DMS53 (cell line): ENCODE results near the gene CPAMD8.

Source experiments
- DNase-seq: peaks from one replicate; lab custom pipeline; 2025; lab: John Stamatoyannopoulos, UW

The CPAMD8 gene

GRCh38 chr19:16892868-16893685 is 133.5 kb downstream of the CPAMD8 start:
- no peak for DNase-seq

DNA sequence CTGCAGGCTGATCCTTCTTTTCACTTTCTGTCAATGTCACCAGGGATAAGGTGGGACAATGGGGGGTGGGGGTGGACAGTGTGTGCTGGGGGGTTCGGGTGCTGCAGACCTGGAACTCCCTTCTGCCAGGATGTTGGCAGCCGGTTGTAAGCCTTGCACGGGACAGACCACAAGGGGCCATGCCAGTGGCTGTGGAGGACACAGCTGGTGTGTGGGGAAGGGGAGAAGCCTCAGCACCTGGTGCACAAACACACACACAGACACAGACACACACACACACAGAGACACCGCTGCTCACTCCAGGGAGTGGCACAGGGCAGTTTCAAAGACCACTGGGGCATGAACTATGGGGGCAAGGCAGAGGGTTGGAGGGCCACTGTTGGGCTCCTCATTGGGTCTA is 134.2 kb downstream of the CPAMD8 start:
- DNase-seq, result no peak

DNA sequence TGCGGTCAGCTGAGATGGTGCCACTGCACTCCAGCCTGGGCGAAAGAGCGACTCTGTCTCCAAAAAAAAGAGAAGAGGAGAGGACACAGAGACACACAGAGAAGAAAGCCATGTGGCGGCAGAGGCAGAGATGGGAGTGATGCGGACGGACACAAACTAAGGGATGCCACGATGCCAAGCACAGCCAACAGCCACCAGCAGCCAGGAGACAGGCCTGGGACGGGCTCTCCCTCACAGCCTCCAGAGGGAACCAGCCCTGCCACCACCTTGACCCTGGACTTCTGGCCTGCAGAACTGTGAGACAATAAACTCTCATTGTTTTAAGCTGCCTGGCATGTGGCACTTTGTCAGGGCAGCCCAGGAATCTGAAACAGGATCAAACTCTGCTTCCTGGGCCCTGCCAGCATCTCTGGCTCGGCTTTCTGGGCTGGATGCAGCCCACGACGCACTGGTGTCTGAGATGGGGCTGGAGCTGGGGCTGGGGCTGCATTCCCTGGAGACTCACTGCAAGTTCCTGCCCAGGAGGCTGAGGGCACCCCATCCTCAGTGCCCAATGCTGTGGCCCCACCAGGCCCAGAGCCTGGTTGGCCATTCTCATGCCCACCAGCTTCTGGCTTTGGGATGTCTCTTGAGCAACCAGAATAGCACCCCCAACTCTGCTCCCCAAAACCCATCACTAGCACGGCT is 134.8 kb downstream of the CPAMD8 start:
- no peak for DNase-seq

- DNase-seq, result no peak
These were observed 136.0 kb downstream of the CPAMD8 start for GRCh38 chr19:16890461-16891184.

- no peak for DNase-seq
These were observed 136.6 kb downstream of the CPAMD8 start for GRCh38 chr19:16889883-16890460.

DNA sequence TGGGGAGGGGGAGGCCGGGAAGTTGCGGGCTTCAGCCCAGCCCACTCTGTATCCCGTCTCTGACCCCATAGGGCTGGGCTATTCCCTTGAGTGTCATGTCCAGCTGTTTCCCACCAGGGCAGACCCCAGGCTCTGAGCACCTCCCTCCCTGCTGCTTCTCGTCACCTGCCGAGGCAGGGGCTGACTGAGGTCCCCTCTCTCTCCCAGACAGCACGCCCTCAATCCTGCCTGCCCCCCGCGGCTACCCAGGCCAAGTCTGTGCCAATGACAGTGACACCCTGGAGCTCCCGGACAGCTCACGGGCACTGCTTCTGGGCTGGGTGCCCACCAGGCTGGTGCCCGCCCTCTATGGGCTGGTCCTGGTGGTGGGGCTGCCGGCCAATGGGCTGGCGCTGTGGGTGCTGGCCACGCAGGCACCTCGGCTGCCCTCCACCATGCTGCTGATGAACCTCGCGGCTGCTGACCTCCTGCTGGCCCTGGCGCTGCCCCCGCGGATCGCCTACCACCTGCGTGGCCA is 137.2 kb downstream of the CPAMD8 start:
- DNase-seq, result no peak

DNA sequence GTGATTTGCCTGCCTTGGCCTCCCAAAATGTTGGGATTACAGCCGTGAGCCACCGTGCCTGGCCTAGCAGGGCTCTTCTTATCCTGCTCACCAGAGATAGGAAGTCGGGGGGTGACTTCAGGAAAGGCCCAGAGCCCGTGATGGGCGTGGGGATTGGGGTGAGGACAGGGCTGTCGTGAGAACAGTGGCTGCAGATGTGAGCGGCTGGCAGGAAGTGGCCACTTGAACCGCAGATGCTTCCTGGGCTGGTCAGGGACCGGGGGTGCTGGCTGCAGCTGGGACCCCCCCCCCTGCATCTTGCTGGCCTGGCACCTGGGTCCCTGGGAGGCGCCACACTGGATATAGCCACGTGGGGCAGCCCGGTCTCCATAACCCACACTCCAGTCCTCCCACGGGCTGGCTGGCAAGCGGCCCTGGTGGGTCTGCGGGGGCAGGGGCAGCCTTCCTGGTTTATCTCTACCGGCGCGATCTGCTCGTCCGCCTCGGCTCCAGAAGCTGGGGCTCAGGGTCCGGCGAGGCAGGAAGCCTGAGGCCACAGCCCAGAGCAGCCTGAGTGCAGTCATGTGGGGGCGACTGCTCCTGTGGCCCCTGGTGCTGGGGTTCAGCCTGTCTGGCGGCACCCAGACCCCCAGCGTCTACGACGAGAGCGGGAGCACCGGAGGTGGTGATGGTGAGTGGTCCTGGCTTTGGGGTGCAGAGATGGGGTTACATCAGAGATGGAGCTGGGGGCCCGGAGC is 137.8 kb downstream of the CPAMD8 start, which contains the start of gene F2RL3:
TSS of gene F2RL3 (plus strand) at position 371 of the 737 bp plus-strand sequence. CDS start at position 562, 191 bp downstream.
- DNase-seq, result peak; percentile 84

DNA sequence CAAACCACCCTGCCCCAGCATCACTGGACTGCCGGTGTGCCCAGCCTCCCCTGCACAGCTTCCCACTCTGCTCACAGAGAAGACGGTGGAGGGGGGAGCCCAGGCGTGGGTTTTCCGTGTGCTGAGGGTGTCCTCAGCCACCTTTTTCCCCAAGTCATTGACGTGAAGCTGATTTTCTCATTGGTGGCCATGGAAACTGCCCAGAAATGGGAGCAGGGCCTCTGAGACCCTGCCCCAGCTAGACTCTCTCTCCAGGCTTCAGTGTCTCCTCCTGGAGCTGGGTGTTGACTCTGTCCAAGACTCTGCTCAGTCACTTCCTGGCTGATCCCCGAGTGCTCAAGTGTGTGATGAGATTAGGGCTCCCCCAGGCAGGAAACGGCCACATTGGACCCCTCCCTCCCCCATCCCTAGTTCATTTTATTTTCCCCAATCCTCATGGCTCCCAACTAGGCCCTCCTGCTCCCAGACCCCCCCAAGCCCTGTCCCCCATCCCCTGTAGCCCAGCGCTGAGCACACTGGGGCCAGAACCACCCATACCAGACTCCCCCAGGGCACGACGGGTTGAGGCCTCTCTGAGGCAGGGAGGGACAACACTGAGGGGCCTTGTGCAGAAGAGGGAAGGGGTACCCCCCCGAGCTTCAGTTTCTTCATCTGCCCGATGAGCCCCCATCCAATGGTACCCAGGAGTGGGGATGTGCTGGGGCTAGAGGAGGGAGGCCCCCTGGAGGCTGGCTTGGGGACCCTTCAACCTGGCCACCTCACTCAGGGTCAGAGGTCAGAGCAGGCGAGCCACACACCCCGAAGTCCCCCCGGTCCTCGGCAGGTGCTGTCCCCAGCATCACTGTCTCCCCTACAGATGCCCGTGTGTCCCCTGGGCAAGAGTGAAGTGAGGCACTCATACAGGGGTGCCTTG is 139.0 kb downstream of the CPAMD8 start:
- no peak for DNase-seq

- peak; percentile 81 for DNase-seq
These were observed 140.2 kb downstream of the CPAMD8 start for GRCh38 chr19:16886305-16886880.

DNA sequence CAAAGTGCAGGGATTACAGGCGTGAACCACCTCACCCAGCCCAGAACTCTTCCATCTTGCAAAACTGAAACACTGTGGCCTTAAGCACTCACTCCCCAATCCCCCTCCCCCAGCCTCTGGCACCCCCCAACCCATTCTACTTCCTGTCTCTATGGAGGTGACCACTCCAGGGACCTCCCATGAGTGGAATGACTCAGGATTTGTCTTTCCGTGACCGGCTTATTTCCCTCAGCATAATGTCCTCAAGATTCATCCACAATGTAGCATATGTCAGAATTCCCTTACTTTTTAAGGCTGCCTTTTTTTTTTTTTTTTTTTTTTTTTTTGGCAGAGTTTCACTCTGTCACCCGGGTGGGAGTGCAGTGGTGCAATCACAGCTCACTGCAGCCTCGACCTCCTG is 141.4 kb downstream of the CPAMD8 start:
- DNase-seq, result no peak

DNA sequence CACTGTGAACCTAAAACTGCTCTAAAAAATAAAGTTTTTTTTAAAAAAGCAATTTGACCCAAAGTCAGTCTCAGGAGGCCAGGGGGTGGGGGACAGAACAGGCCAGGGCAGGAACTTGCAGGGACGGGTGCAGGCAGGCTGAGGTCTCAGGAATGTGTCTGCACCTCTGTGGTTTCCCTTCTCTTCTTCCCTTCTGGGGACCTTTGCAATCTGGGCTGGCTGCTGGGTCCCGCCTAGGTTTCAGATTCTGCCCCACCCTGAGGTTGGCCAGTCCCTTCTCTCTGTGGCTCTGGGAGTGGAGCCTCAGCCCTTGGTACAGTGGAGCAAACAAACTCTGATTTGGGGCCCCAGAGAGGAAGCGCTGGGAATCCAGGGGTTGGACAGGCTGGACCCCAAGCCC is 143.1 kb downstream of the CPAMD8 start:
- no peak for DNase-seq

- peak; percentile 12 for DNase-seq
These were observed 144.5 kb downstream of the CPAMD8 start for GRCh38 chr19:16882146-16882545.

DNA sequence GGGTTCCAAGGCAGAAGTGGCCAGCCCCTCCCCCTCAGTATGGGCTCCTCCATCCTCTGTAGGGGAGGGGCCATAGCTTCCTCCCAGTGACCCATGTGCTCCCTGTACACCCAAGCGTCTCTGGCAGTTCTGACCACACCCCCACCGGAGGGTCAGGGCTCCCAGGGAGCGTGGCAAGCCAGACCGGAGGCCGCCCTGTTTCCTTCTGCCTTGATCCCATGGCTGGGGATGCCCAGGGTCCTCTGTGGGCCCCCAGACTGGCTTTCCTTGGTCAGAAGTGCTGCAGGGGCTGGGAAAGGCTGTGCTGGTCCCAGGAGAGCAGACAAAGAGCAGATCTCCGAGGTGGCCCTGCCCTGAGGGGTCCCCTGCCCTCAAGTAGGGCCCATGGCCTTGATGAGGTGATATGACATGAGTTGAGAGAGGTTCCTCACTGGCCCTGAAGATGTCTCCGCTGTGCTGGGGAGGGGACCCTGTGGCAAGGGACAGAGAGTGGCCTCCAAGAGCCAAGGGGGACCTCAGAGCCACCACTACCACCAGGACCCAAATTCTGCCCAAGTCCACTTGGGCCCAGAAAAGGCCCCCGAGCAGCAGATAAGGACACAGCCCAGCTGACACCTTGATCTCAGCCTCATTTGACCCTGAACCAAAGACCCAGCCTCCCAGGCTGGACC is 145.6 kb downstream of the CPAMD8 start:
- DNase-seq, result no peak

- DNase-seq, result no peak
These were observed 148.2 kb downstream of the CPAMD8 start for GRCh38 chr19:16878181-16878965.

DNA sequence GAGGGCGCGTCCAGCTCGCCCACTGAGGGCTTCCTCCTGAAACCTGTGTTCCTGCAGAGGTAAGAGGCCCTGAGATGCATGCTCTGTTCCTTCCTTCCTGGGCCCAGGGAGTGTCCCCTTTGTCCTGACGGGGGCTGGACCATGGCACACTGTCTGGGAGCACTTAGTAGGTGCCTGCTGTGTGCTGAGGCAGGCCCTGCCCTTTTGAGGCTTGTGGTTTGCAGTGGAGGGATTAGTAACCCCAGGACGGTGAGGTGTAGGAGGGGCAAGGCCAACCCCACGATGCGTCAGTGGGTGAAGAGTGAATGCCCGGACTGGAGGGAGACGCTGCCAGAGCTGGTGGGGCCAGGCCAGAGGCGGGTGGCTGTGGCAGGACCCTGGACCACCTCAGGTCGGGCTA is 149.0 kb downstream of the CPAMD8 start:
- DNase-seq, result no peak

- no peak for DNase-seq
These were observed 149.7 kb downstream of the CPAMD8 start for GRCh38 chr19:16876904-16877361.

DNA sequence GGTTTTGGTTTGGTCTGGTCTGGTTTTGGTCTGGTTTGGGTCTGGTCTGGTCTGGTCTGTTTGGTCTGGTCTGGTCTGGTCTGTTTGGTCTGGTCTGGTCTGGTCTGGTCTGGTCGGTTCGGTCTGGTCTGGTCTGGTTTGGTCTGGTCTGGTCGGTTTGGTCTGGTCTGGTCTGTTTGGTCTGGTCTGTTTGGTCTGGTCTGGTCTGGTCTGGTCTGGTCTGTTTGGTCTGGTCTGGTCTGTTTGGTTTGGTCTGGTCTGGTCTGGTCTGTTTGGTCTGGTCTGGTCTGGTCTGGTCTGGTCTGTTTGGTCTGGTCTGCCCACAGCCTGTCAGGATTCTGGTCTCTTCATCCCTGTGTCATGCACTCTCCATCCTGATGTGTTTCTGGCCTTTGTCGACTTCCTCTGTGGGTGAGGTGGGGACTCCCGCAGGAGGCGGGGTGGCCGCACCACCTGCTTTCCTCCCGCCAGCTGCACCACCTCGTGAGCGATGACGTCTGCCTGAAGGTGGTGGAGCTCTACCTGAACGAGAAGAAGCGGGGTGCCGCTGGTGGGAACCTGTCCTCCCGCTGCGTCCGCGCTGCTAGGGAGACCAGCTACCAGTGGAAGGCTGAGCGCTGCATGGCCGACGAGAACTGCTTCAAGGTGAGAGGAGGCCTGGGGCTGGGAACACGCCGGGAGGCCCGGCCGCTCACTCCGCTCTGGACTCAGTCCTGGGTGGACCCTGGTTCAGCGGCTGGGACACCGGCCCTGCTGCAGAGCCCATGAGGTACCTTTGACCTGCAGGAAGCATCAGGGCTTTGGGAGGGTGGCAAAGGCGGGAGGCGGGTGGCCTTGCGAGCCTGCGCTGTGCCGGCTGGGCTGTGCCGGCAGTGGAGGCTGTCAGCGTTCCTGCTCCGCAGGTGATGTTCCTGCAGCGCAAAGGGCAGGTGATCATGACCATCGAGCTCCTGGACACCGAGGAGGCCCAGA is 150.7 kb downstream of the CPAMD8 start:
- no peak for DNase-seq
